Measurements from ENCODE around the gene MDGA2.

The MDGA2 gene

DNA sequence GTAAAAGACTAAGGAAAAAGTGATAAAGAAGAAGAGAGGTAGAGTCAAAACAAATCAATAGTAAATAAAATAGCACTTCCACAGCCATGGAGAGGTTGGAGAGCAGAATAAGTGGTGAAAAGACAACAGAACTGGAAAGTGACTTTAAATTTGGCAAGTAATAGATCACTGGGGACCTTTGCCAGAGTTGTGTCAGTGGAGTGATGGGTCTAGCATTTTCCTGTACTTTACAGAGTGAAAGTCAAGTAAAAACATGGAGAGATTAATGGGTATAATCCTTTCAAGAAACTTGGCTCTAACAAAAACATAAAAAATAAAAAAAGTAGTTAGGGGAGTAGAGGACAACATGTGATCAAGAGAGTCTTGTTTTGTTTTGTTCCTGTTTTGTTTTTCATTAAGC is 521.7 kb downstream of the MDGA2 start:
- H2BK12ac ChIP-seq (ENCODE audit: low read length in 2 of 2), result no peak overlapping the region
- no peak overlapping the region for H4K8ac ChIP-seq (ENCODE audit: low read length)
- no peaks in the 10 kb centered on the region for H3K4me1 ChIP-seq (ENCODE audit: control insufficient read depth, insufficient read depth, low read depth, low read length)
- no peak overlapping the region for H3K14ac ChIP-seq (ENCODE audit: low read length in 2 of 2)
- H2BK120ac ChIP-seq (ENCODE audit: low read depth, low read length), result no peak overlapping the region
- H2BK15ac ChIP-seq (ENCODE audit: low read depth, poor library complexity, severe bottlenecking), result no peak overlapping the region
- no peak overlapping the region for H2BK5ac ChIP-seq (ENCODE audit: low read depth, low read length, poor library complexity, severe bottlenecking)
- H3K9me3 ChIP-seq (ENCODE audit: control insufficient read depth, low read length), result no peaks in the 10 kb centered on the region
- no peak overlapping the region for H3K9ac ChIP-seq (ENCODE audit: low read length)
- H3K27me3 ChIP-seq (ENCODE audit: control insufficient read depth in 1 of 2, insufficient read depth in 1 of 2, low read length in 2 of 2), result no peaks in the 10 kb centered on the region
- H3K23ac ChIP-seq (ENCODE audit: low read length in 2 of 2), result no peak overlapping the region
- H3K36me3 ChIP-seq (ENCODE audit: control insufficient read depth in 1 of 2, insufficient read depth in 2 of 2, low read depth in 1 of 2, low read length in 2 of 2), result no peaks in the 10 kb centered on the region
- H3K79me1 ChIP-seq (replicated peaks; ENCODE audit: low read length, poor library complexity, severe bottlenecking), result no peaks in the 10 kb centered on the region
- DNase-seq, result no peak
- no peak overlapping the region for H3K18ac ChIP-seq (ENCODE audit: low read depth in 1 of 2, low read length in 2 of 2)
- no peak overlapping the region for H3K27ac ChIP-seq (ENCODE audit: low read length, poor library complexity, severe bottlenecking)
- no peak overlapping the region for H4K91ac ChIP-seq (ENCODE audit: low read length)
- H2AFZ ChIP-seq (ENCODE audit: low read depth, low read length), result no peak overlapping the region
- H3K4me3 ChIP-seq (ENCODE audit: insufficient read depth in 1 of 2, low read depth in 1 of 2, low read length in 2 of 2), result no peak overlapping the region
- H3K4ac ChIP-seq (ENCODE audit: low read depth in 1 of 2, low read length in 2 of 2), result no peak overlapping the region
- H2AK5ac ChIP-seq (ENCODE audit: low read length, severe bottlenecking), result no peak overlapping the region
- no peak overlapping the region for H3K4me2 ChIP-seq (ENCODE audit: low read length, poor library complexity, severe bottlenecking)

GRCh38 chr14:47150267-47150666 is 525.1 kb downstream of the MDGA2 start:
- Histone ChIP-seq H2AFZ (ENCODE audit: low read depth, low read length) (no peak overlapping the region), H3K36me3 (ENCODE audit: control insufficient read depth in 1 of 2, insufficient read depth in 2 of 2, low read depth in 1 of 2, low read length in 2 of 2) (no peaks in the 10 kb centered on the region), H3K23ac (ENCODE audit: low read length in 2 of 2) (no peak overlapping the region), H2BK5ac (ENCODE audit: low read depth, low read length, poor library complexity, severe bottlenecking) (no peak overlapping the region), H2AK5ac (ENCODE audit: low read length, severe bottlenecking) (no peak overlapping the region), H3K9ac (ENCODE audit: low read length) (no peak overlapping the region), H3K18ac (ENCODE audit: low read depth in 1 of 2, low read length in 2 of 2) (no peak overlapping the region), H2BK12ac (ENCODE audit: low read length in 2 of 2) (no peak overlapping the region), H3K4ac (ENCODE audit: low read depth in 1 of 2, low read length in 2 of 2) (no peak overlapping the region), H3K4me3 (ENCODE audit: insufficient read depth in 1 of 2, low read depth in 1 of 2, low read length in 2 of 2) (no peak overlapping the region), H3K9me3 (ENCODE audit: control insufficient read depth, low read length) (no peaks in the 10 kb centered on the region), H3K14ac (ENCODE audit: low read length in 2 of 2) (no peak overlapping the region), H3K27me3 (ENCODE audit: control insufficient read depth in 1 of 2, insufficient read depth in 1 of 2, low read length in 2 of 2) (no peaks in the 10 kb centered on the region), H3K4me1 (ENCODE audit: control insufficient read depth, insufficient read depth, low read depth, low read length) (no peaks in the 10 kb centered on the region), H3K27ac (ENCODE audit: low read length, poor library complexity, severe bottlenecking) (no peak overlapping the region), H4K8ac (ENCODE audit: low read length) (no peak overlapping the region), H2BK15ac (ENCODE audit: low read depth, poor library complexity, severe bottlenecking) (no peak overlapping the region), H4K91ac (ENCODE audit: low read length) (no peak overlapping the region), H3K79me1 (replicated peaks; ENCODE audit: low read length, poor library complexity, severe bottlenecking) (no peaks in the 10 kb centered on the region), H2BK120ac (ENCODE audit: low read depth, low read length) (no peak overlapping the region), H3K4me2 (ENCODE audit: low read length, poor library complexity, severe bottlenecking) (no peak overlapping the region)
- 90% methylated on average over 3 of the region's 3 CpGs for WGBS
- no peak for DNase-seq

GRCh38 chr14:47149326-47149725 is 526.1 kb downstream of the MDGA2 start:
- Histone ChIP-seq H2AK5ac (ENCODE audit: low read length, severe bottlenecking) (no peak overlapping the region), H2BK5ac (ENCODE audit: low read depth, low read length, poor library complexity, severe bottlenecking) (no peak overlapping the region), H2BK15ac (ENCODE audit: low read depth, poor library complexity, severe bottlenecking) (no peak overlapping the region), H2AFZ (ENCODE audit: low read depth, low read length) (no peak overlapping the region), H3K27ac (ENCODE audit: low read length, poor library complexity, severe bottlenecking) (no peak overlapping the region), H3K4me1 (ENCODE audit: control insufficient read depth, insufficient read depth, low read depth, low read length) (no peaks in the 10 kb centered on the region), H4K8ac (ENCODE audit: low read length) (no peak overlapping the region), H3K4me3 (ENCODE audit: insufficient read depth in 1 of 2, low read depth in 1 of 2, low read length in 2 of 2) (no peak overlapping the region), H3K79me1 (replicated peaks; ENCODE audit: low read length, poor library complexity, severe bottlenecking) (no peaks in the 10 kb centered on the region), H2BK12ac (ENCODE audit: low read length in 2 of 2) (no peak overlapping the region), H3K9me3 (ENCODE audit: control insufficient read depth, low read length) (no peaks in the 10 kb centered on the region), H3K9ac (ENCODE audit: low read length) (no peak overlapping the region), H3K14ac (ENCODE audit: low read length in 2 of 2) (no peak overlapping the region), H3K4me2 (ENCODE audit: low read length, poor library complexity, severe bottlenecking) (no peak overlapping the region), H3K4ac (ENCODE audit: low read depth in 1 of 2, low read length in 2 of 2) (no peak overlapping the region), H3K23ac (ENCODE audit: low read length in 2 of 2) (no peak overlapping the region), H3K36me3 (ENCODE audit: control insufficient read depth in 1 of 2, insufficient read depth in 2 of 2, low read depth in 1 of 2, low read length in 2 of 2) (no peaks in the 10 kb centered on the region), H3K18ac (ENCODE audit: low read depth in 1 of 2, low read length in 2 of 2) (no peak overlapping the region), H2BK120ac (ENCODE audit: low read depth, low read length) (no peak overlapping the region), H3K27me3 (ENCODE audit: control insufficient read depth in 1 of 2, insufficient read depth in 1 of 2, low read length in 2 of 2) (no peaks in the 10 kb centered on the region), H4K91ac (ENCODE audit: low read length) (no peak overlapping the region)
- DNase-seq, result peak; percentile 8
- 93% methylated on average over 2 of the region's 2 CpGs for WGBS

GRCh38 chr14:47148686-47149085 is 526.7 kb downstream of the MDGA2 start:
- no peaks in the 10 kb centered on the region for H3K27me3 ChIP-seq (ENCODE audit: control insufficient read depth in 1 of 2, insufficient read depth in 1 of 2, low read length in 2 of 2)
- H3K23ac ChIP-seq (ENCODE audit: low read length in 2 of 2), result no peak overlapping the region
- H2AFZ ChIP-seq (ENCODE audit: low read depth, low read length), result no peak overlapping the region
- no peaks in the 10 kb centered on the region for H3K9me3 ChIP-seq (ENCODE audit: control insufficient read depth, low read length)
- no peak overlapping the region for H2BK12ac ChIP-seq (ENCODE audit: low read length in 2 of 2)
- H3K4me2 ChIP-seq (ENCODE audit: low read length, poor library complexity, severe bottlenecking), result no peak overlapping the region
- H4K91ac ChIP-seq (ENCODE audit: low read length), result no peak overlapping the region
- no peak overlapping the region for H2BK120ac ChIP-seq (ENCODE audit: low read depth, low read length)
- no peak overlapping the region for H2BK15ac ChIP-seq (ENCODE audit: low read depth, poor library complexity, severe bottlenecking)
- no peak overlapping the region for H3K14ac ChIP-seq (ENCODE audit: low read length in 2 of 2)
- no peak overlapping the region for H3K4ac ChIP-seq (ENCODE audit: low read depth in 1 of 2, low read length in 2 of 2)
- no peak overlapping the region for H2BK5ac ChIP-seq (ENCODE audit: low read depth, low read length, poor library complexity, severe bottlenecking)
- no peak overlapping the region for H3K18ac ChIP-seq (ENCODE audit: low read depth in 1 of 2, low read length in 2 of 2)
- no peak overlapping the region for H4K8ac ChIP-seq (ENCODE audit: low read length)
- no peak for DNase-seq
- H3K79me1 ChIP-seq (replicated peaks; ENCODE audit: low read length, poor library complexity, severe bottlenecking), result no peaks in the 10 kb centered on the region
- H3K4me3 ChIP-seq (ENCODE audit: insufficient read depth in 1 of 2, low read depth in 1 of 2, low read length in 2 of 2), result no peak overlapping the region
- no peaks in the 10 kb centered on the region for H3K36me3 ChIP-seq (ENCODE audit: control insufficient read depth in 1 of 2, insufficient read depth in 2 of 2, low read depth in 1 of 2, low read length in 2 of 2)
- no peak overlapping the region for H3K9ac ChIP-seq (ENCODE audit: low read length)
- H2AK5ac ChIP-seq (ENCODE audit: low read length, severe bottlenecking), result no peak overlapping the region
- H3K4me1 ChIP-seq (ENCODE audit: control insufficient read depth, insufficient read depth, low read depth, low read length), result no peaks in the 10 kb centered on the region
- WGBS, result 93% methylated on average over 2 of the region's 3 CpGs
- no peak overlapping the region for H3K27ac ChIP-seq (ENCODE audit: low read length, poor library complexity, severe bottlenecking)
